GM10266 (cell line): Measurements from ENCODE around the gene BHLHA15.

Experiments
- DNase-seq: peaks from one replicate; pipeline ENCODE4 v3.0.0; 2012; ENCODE audit errors: extremely low spot score
- CTCF ChIP-seq: IDR thresholded peaks from 2 replicates; pipeline ENCODE4 v1.5.1; 2012; ENCODE audit warnings: mild to moderate bottlenecking, low read depth; ENCODE audit not compliant: control insufficient read depth, insufficient read depth; ENCODE audit errors: missing control alignments

Gene BHLHA15

GRCh38 chr7:98257701-98258100, 46.5 kb downstream of the BHLHA15 start:
- DNase-seq, result no peak
- TF ChIP-seq CTCF, result no peak
